B cell (primary cell): ENCODE measurements around the gene CDH13. TPM values are rescaled to one million over a fixed set of nuclear protein-coding genes. Genes with fewer than 3 reads are reported as not detected.

ENCODE experiments used
- ATAC-seq: fragments of 200-7000 bp; cut with Tn5 transposase; one replicate; pipeline ENCODE4 v1.10.0; 2021; ENCODE audit warnings: low read depth, mild to moderate bottlenecking, moderate number of reproducible peaks, moderate library complexity
- CTCF ChIA-PET: fragments of 350-600 bp; sonication (Branson Sonifier 250); formaldehyde crosslinking; loops from one replicate; lab custom pipeline; 2021; ENCODE audit warnings: antibody characterized with exemption, inconsistent platforms; lab: Charles Lee
- POLR2A ChIA-PET: fragments of 350-600 bp; sonication (Branson Sonifier 250); formaldehyde crosslinking; loops from one replicate; lab custom pipeline; 2021; ENCODE audit warnings: antibody characterized with exemption; lab: Charles Lee
- DNase-seq: peaks from one replicate; pipeline ENCODE4 v3.0.0; 2013
- H2AFZ ChIP-seq: 2 replicates; pipeline ENCODE4 v1.6.1; 2012; ENCODE audit warnings: mild to moderate bottlenecking, low read depth, low read length; ENCODE audit not compliant: insufficient read depth, poor library complexity, severe bottlenecking
- H3K27ac ChIP-seq, 2 donors: 1 replicate in 1 of 2; 2 replicates in 1 of 2; pipeline ENCODE4 v1.5.1; 2012 to 2013; ENCODE audit warnings: low read length in 2 of 2, mild to moderate bottlenecking in 2 of 2, moderate library complexity in 1 of 2
- H3K27me3 ChIP-seq, 4 experiments: fragments of 200-600 bp in 1 of 4; sonication (generic) in 1 of 4; replicated peaks in 1 of 4; 1 replicate in 2 of 4; 2 replicates in 2 of 4; pipeline versions ENCODE4 v1.6.1 to v1.7.0; 2013 to 2016; ENCODE audit warnings: low read length in 3 of 4, mild to moderate bottlenecking in 2 of 4, mixed read lengths in 1 of 4, moderate library complexity in 1 of 4; ENCODE audit not compliant: insufficient read depth in 4 of 4, control insufficient read depth in 3 of 4; ENCODE audit errors: control extremely low read depth in 1 of 4
- H3K36me3 ChIP-seq, 2 experiments: replicated peaks in 1 of 2; 1 replicate in 1 of 2; 2 replicates in 1 of 2; pipeline versions ENCODE4 v1.6.1 to v1.7.1; 2013; ENCODE audit warnings: low read length in 1 of 2; ENCODE audit not compliant: insufficient read depth in 2 of 2, control insufficient read depth in 1 of 2; ENCODE audit errors: control extremely low read depth in 1 of 2, extremely low read depth in 1 of 2
- H3K4me1 ChIP-seq, 2 donors: fragments of 200-600 bp in 1 of 2; sonication (generic) in 1 of 2; 1 replicate in 1 of 2; 2 replicates in 1 of 2; pipeline versions ENCODE4 v1.5.1 to v1.6.1; 2013 to 2017; ENCODE audit warnings: low read length in 2 of 2; ENCODE audit not compliant: control insufficient read depth in 2 of 2, insufficient read depth in 2 of 2
- H3K4me2 ChIP-seq: replicated peaks from 2 replicates; pipeline ENCODE3; 2012; ENCODE audit warnings: mild to moderate bottlenecking, low read depth, low read length; ENCODE audit not compliant: poor library complexity, severe bottlenecking
- H3K4me3 ChIP-seq, 5 experiments: fragments of 200-600 bp in 1 of 5; sonication (generic) in 1 of 5; 1 replicate in 3 of 5; 2 replicates in 2 of 5; pipeline versions ENCODE4 v1.5.1 to v1.7.0; 2011 to 2016; ENCODE audit warnings: low read length in 4 of 5, mild to moderate bottlenecking in 4 of 5, low read depth in 2 of 5, control low read depth in 1 of 5, moderate library complexity in 1 of 5; ENCODE audit not compliant: insufficient read depth in 1 of 5; ENCODE audit errors: control extremely low read depth in 1 of 5, extremely low read depth in 1 of 5
- H3K79me2 ChIP-seq: fragments of 200-600 bp; sonication (generic); one replicate; pipeline ENCODE4 v1.6.0; 2016; ENCODE audit warnings: low read length; ENCODE audit not compliant: control insufficient read depth, insufficient read depth
- H3K9ac ChIP-seq: fragments of 200-600 bp; sonication (generic); 2 replicates; pipeline ENCODE4 v1.6.1; 2017; ENCODE audit warnings: mild to moderate bottlenecking, low read length, moderate library complexity
- H3K9me3 ChIP-seq, 3 donors: one replicate each; pipeline versions ENCODE4 v1.6.1 to v1.7.1; 2013; ENCODE audit warnings: low read length in 2 of 3; ENCODE audit not compliant: control insufficient read depth in 2 of 3, insufficient read depth in 1 of 3; ENCODE audit errors: control extremely low read depth in 1 of 3
- H4K20me1 ChIP-seq: 2 replicates; pipeline ENCODE4 v1.6.0; 2012; ENCODE audit warnings: mild to moderate bottlenecking, low read length; ENCODE audit not compliant: insufficient read depth, control insufficient read depth, poor library complexity, severe bottlenecking
- H3K27ac Mint-ChIP-seq: one replicate; pipeline ENCODE4 v1.8.0; 2021; ENCODE audit warnings: mixed read lengths
- H3K27me3 Mint-ChIP-seq: one replicate; pipeline ENCODE4 v1.8.0; 2021; ENCODE audit warnings: mixed read lengths
- H3K4me1 Mint-ChIP-seq: one replicate; pipeline ENCODE4 v1.8.0; 2021; ENCODE audit warnings: mixed read lengths
- H3K4me3 Mint-ChIP-seq: one replicate; pipeline ENCODE4 v1.8.0; 2021; ENCODE audit warnings: mixed read lengths
- H3K9me3 Mint-ChIP-seq: one replicate; pipeline ENCODE4 v1.8.0; 2022; ENCODE audit warnings: mixed read lengths; ENCODE audit not compliant: insufficient read depth
- CTCF ChIP-seq: fragments of 200-600 bp; IDR thresholded peaks from one replicate; pipeline ENCODE4 v1.8.0; 2022; ENCODE audit warnings: antibody characterized with exemption, mild to moderate bottlenecking
- EZH2 ChIP-seq: IDR thresholded peaks from 2 replicates; pipeline ENCODE4 v1.6.1; 2012; ENCODE audit warnings: borderline replicate concordance, low read depth, mild to moderate bottlenecking, moderate library complexity, low read length; ENCODE audit not compliant: insufficient read depth, poor library complexity, severe bottlenecking
- WGBS: methylation state at CpG from one replicate; pipeline ENCODE4 v1.1.5; 2013; ENCODE audit warnings: missing lambda C conversion rate; ENCODE audit not compliant: insufficient coverage; 5-methylcytosine and 5-hydroxymethylcytosine counted together
- intact Hi-C: fragments of 100-400 bp; cut with micrococcal nuclease; formaldehyde crosslinking; loops from one replicate; pipeline ENCODE4 v1.10.0; 2022
- polyA plus RNA-seq: library from polyadenylated mRNA; depleted of rRNA; stranded (reverse); fragments of >200 nt; gene quantifications from 2 replicates; pipeline ENCODE4 v1.2.3, GENCODE V29; 2012
- total RNA-seq, 2 donors: library from RNA; stranded (reverse); fragments of 120-200 nt in 1 of 2; gene quantifications; 1 replicate in 1 of 2; 2 replicates in 1 of 2; pipeline versions ENCODE4 v1.2.3 to v1.2.4, GENCODE V29; 2013 to 2022

The CDH13 gene
- total and polyA plus RNA-seq, 2 donors (not counting 1 experiment from before 2014, with no cell fraction given), result not detected

DNA sequence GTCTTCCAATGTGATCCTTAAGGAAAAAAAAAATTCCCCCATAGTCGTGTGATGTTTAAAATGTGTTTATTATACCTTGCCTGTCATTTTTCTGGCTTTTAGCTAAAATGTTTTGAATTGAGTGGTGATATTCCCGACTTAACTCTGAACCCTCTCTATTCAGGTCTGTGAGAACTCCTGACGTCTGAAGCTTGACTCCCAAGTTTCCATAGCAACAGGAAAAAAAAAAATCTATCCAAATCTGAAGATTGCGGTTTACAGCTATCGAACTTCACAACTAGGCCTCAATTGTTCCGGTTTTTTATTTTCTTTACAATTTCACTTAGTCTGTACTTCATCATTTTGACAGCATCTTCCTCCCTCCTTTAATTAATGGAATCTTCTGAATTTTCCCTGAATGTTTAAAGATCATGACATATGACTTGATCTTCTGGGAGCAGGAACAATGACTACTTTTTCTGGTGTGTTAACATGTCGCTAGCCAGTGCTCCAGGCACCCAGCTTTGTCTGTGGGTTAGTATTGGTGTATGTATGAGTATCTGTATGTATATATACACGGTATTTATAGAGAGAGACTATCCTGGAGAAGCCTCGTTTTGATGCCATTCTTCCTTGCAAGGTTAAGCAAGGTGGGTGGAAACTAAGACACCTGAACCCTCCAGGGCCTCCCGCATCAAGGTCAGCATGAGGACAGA lies 1168.2 kb downstream of the CDH13 start:
- ATAC-seq (no peak), DNase-seq (no peak)
- H3K27me3 ChIP-seq, result no peaks in the 10 kb centered on the region
- no peaks in the 10 kb centered on the region for H4K20me1 ChIP-seq
- Mint-ChIP-seq H3K27ac (no peak overlapping the region), H3K4me3 (no peak overlapping the region), H3K9me3 (peaks cover 4% of the 10 kb centered on the region), H3K27me3 (no peaks in the 10 kb centered on the region), H3K4me1 (no peaks in the 10 kb centered on the region)
- peaks cover 0 to 6% (median 0%) of the 10 kb centered on the region in 3 donors for H3K9me3 ChIP-seq
- no peak overlapping the region for H3K4me2 ChIP-seq
- POLR2A ChIA-PET, result no interaction called here
- no peak for TF ChIP-seq EZH2
- TF ChIP-seq CTCF, result no peak
- H3K79me2 ChIP-seq, result no peaks in the 10 kb centered on the region
- intact Hi-C loops, result no loop called here
- no peak overlapping the region for H3K27ac ChIP-seq
- H3K4me3 ChIP-seq, result no peak overlapping the region
- no peak overlapping the region for H3K9ac ChIP-seq
- H3K36me3 ChIP-seq, result peaks cover 0 to 3% of the 10 kb centered on the region in 2 experiments
- H3K4me1 ChIP-seq, result no peaks in the 10 kb centered on the region
- CTCF ChIA-PET, result interaction anchor here (1.1 kb wide), 1 partner anchor 21 kb away, joined by 3 read pairs; no protein-coding TSS in a partner anchor
- no peak overlapping the region for H2AFZ ChIP-seq
- 77% methylated on average over 3 of the region's 10 CpGs for WGBS

- Mint-ChIP-seq H3K4me3 (no peak overlapping the region), H3K27ac (no peak overlapping the region), H3K9me3 (peaks cover 4% of the 10 kb centered on the region), H3K4me1 (peaks cover 2% of the 10 kb centered on the region), H3K27me3 (no peaks in the 10 kb centered on the region)
- ATAC-seq (no peak), DNase-seq (no peak)
- Histone ChIP-seq H2AFZ (no peak overlapping the region), H3K36me3 (peaks cover 0 to 3% of the 10 kb centered on the region in 2 experiments), H3K4me3 (no peak overlapping the region), H3K4me1 (no peaks in the 10 kb centered on the region), H3K79me2 (no peaks in the 10 kb centered on the region), H3K9ac (no peak overlapping the region), H3K9me3 (peaks cover 0 to 6% (median 0%) of the 10 kb centered on the region in 3 donors), H4K20me1 (no peaks in the 10 kb centered on the region), H3K27ac (no peak overlapping the region), H3K27me3 (no peaks in the 10 kb centered on the region), H3K4me2 (no peak overlapping the region)
- WGBS, result 85% methylated on average over 7 of the region's 9 CpGs
- intact Hi-C loops, result no loop called here
- CTCF ChIA-PET, result no interaction called here
- TF ChIP-seq EZH2 (no peak), CTCF (no peak)
- POLR2A ChIA-PET, result no interaction called here
These were observed 1170.2 kb downstream of the CDH13 start for GRCh38 chr16:83797013-83797412.
